ENCODE measurements around the gene NHERF1. TPM values are rescaled to one million over a fixed set of nuclear protein-coding genes. Genes with fewer than 3 reads are reported as not detected.

NHERF1 gene
- total and polyA plus RNA-seq, 2 of the 13 experiments (the other 11 are each of a cell fraction or from before 2014, with no cell fraction given), result 169 to 269 TPM

DNA sequence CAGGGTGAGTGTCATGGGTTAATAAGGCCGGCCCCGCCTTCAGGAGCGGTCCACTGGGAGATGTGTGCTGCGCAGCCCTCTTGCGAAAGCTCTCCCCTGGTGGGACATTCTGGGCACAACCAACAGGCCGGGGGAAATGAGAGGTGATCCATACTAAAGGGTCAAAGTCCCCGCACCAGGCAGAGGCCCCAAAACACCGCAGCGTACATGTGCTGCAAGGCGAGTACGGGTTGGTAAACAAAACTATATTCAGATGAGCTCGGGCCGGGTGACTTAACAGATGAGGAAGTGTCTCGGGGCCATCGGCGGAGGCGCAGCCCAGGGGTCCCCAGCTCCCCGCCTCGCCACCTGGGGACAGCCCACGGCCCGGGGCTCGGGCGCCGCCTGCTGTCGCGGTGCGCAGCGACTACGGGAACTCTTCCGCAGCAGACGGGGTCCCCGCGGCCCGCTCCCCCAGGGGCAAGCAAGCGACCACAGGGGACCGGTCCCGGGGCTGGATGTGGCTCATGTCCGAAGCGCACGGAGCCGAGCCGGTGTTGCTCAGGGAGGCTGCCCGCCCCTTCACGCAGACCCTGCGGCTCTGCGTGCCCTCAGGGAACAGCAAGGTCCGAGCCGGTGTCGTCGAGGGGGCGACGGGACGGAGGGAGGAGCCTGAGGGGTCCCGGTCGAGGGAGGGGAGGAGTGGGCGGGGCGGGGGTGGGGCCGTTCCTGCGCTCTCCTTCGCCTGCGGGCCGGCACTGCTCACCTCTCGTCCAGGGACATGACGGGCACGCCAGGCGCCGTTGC lies 11.7 kb upstream of the NHERF1 start, which contains the start of gene RAB37 (continued):
- TF ChIP-seq NR2F2 (IDR thresholded peaks at IDR 0.05; ENCODE audit: borderline replicate concordance, low read depth), result peak; percentile 42; the same call in 1 of the 2 replicates
- TF ChIP-seq ZNF407 (CRISPR knock-in tag; IDR thresholded peaks at IDR 0.05; ENCODE audit: not compliant biosample characterization), result peak; percentile 48
- no peak for TF ChIP-seq NR3C1 (CRISPR knock-in tag; IDR thresholded peaks at IDR 0.05)
- TF ChIP-seq, protein P1, sequence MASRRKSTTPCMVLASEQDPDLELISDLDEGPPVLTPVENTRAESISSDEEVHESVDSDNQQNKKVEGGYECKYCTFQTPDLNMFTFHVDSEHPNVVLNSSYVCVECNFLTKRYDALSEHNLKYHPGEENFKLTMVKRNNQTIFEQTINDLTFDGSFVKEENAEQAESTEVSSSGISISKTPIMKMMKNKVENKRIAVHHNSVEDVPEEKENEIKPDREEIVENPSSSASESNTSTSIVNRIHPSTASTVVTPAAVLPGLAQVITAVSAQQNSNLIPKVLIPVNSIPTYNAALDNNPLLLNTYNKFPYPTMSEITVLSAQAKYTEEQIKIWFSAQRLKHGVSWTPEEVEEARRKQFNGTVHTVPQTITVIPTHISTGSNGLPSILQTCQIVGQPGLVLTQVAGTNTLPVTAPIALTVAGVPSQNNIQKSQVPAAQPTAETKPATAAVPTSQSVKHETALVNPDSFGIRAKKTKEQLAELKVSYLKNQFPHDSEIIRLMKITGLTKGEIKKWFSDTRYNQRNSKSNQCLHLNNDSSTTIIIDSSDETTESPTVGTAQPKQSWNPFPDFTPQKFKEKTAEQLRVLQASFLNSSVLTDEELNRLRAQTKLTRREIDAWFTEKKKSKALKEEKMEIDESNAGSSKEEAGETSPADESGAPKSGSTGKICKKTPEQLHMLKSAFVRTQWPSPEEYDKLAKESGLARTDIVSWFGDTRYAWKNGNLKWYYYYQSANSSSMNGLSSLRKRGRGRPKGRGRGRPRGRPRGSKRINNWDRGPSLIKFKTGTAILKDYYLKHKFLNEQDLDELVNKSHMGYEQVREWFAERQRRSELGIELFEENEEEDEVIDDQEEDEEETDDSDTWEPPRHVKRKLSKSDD (CRISPR knock-in tag; IDR thresholded peaks at IDR 0.05; ENCODE audit: low read depth), result peak; percentile 56; the same call in 1 of the 2 replicates
- no peak for TF ChIP-seq ATF7 (IDR thresholded peaks at IDR 0.05)
- TF ChIP-seq ATF7 (CRISPR knock-in tag; IDR thresholded peaks at IDR 0.05), result peak; percentile 71; the same call in 1 of the 2 replicates
- TF ChIP-seq, protein P2, sequence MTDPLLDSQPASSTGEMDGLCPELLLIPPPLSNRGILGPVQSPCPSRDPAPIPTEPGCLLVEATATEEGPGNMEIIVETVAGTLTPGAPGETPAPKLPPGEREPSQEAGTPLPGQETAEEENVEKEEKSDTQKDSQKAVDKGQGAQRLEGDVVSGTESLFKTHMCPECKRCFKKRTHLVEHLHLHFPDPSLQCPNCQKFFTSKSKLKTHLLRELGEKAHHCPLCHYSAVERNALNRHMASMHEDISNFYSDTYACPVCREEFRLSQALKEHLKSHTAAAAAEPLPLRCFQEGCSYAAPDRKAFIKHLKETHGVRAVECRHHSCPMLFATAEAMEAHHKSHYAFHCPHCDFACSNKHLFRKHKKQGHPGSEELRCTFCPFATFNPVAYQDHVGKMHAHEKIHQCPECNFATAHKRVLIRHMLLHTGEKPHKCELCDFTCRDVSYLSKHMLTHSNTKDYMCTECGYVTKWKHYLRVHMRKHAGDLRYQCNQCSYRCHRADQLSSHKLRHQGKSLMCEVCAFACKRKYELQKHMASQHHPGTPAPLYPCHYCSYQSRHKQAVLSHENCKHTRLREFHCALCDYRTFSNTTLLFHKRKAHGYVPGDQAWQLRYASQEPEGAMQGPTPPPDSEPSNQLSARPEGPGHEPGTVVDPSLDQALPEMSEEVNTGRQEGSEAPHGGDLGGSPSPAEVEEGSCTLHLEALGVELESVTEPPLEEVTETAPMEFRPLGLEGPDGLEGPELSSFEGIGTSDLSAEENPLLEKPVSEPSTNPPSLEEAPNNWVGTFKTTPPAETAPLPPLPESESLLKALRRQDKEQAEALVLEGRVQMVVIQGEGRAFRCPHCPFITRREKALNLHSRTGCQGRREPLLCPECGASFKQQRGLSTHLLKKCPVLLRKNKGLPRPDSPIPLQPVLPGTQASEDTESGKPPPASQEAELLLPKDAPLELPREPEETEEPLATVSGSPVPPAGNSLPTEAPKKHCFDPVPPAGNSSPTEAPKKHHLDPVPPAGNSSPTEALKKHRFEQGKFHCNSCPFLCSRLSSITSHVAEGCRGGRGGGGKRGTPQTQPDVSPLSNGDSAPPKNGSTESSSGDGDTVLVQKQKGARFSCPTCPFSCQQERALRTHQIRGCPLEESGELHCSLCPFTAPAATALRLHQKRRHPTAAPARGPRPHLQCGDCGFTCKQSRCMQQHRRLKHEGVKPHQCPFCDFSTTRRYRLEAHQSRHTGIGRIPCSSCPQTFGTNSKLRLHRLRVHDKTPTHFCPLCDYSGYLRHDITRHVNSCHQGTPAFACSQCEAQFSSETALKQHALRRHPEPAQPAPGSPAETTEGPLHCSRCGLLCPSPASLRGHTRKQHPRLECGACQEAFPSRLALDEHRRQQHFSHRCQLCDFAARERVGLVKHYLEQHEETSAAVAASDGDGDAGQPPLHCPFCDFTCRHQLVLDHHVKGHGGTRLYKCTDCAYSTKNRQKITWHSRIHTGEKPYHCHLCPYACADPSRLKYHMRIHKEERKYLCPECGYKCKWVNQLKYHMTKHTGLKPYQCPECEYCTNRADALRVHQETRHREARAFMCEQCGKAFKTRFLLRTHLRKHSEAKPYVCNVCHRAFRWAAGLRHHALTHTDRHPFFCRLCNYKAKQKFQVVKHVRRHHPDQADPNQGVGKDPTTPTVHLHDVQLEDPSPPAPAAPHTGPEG (CRISPR knock-in tag; IDR thresholded peaks at IDR 0.05), result 0 out of 2 replicates have a peak, but pooled peaks have one; percentile 42
- TF ChIP-seq NFE2 (CRISPR knock-in tag; IDR thresholded peaks at IDR 0.05), result no peak
- peak; percentile 89 for TF ChIP-seq HDAC2 (CRISPR knock-in tag; IDR thresholded peaks at IDR 0.05)
- TF ChIP-seq ZNF746 (CRISPR knock-in tag; IDR thresholded peaks at IDR 0.05), result peak; percentile 96
- no peak for TF ChIP-seq NONO (IDR thresholded peaks at IDR 0.05)
- peak; percentile 92 for TF ChIP-seq NONO (CRISPR knock-in tag; conservative IDR thresholded peaks at IDR 0.05)
